Mesothelial cell of epicardium (in vitro differentiated cells): ENCODE results near the gene ALDH8A1. TPM values are rescaled to one million over a fixed set of nuclear protein-coding genes. Genes with fewer than 3 reads are reported as not detected.

Experiments used
- DNase-seq, 2 experiments: peaks; one replicate each; pipeline ENCODE4 v3.0.0; 2021; ENCODE audit warnings: low spot score in 2 of 2; ENCODE audit not compliant: unreplicated experiment in 2 of 2
- H3K27ac Mint-ChIP-seq: 2 replicates; pipeline ENCODE4 v1.8.0; 2021; ENCODE audit warnings: mixed read lengths
- H3K27me3 Mint-ChIP-seq: 2 replicates; pipeline ENCODE4 v1.8.0; 2021; ENCODE audit warnings: low read depth, mixed read lengths
- H3K36me3 Mint-ChIP-seq: 2 replicates; pipeline ENCODE4 v1.8.0; 2021; ENCODE audit warnings: mixed read lengths
- H3K4me1 Mint-ChIP-seq: 2 replicates; pipeline ENCODE4 v1.8.0; 2021; ENCODE audit warnings: mixed read lengths
- H3K4me3 Mint-ChIP-seq: 2 replicates; pipeline ENCODE4 v1.8.0; 2021; ENCODE audit warnings: mild to moderate bottlenecking, moderate library complexity, mixed read lengths
- H3K9me3 Mint-ChIP-seq: 2 replicates; pipeline ENCODE4 v1.8.0; 2021; ENCODE audit warnings: mixed read lengths
- total RNA-seq: library from RNA; stranded (reverse); gene quantifications from 3 replicates; pipeline ENCODE4 v1.2.1, GENCODE V29; 2021
- TF ChIP-seq, protein P1 (sequence below): fragments of 200-600 bp; sonication (generic); IDR thresholded peaks from one replicate; pipeline ENCODE4 v1.5.0; 2021; ENCODE audit warnings: antibody characterized with exemption; ENCODE audit not compliant: unreplicated experiment

The ALDH8A1 gene
- total RNA-seq, 1 donor from 2014 or later = 1.1 TPM

DNA sequence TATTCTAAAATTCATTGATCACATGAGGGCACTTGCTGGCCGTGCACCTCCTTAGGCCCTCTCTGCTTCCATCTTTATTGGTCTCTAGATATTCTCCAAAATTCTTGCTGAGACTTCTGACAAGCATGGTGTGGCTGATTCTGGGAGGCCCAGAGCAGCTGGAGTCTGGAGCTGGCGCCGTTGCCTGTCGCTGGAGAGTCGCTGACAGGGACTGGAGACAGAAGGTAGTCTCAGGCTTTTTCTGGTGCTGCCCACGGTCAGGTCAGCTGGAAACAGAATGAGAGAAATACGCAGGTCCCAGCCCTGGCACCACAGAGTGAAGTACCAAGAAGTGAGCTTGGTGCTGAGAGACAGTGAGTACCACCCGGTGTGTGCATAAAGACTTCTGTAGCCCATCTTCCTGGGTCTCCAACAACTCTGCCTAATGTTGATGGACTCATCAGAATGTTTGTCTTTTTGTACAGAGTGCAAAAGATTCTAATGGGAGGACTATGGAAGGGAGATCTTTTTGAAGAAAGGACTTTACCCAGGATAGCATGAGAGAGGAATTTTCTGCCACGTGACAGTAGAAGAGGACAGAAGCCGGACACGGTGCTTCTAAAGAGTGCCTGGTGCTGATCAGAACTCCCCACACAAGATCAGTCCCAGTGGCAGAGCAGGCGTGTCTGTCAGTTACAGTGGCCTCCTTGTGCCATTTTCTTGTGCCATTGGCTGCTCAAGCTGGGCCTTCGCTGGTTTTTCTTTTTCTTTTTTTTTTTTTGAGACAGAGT, 1.8 kb upstream of the ALDH8A1 start:
- H3K4me1 Mint-ChIP-seq = no peaks in the 10 kb centered on the region
- no peak for DNase-seq
- peaks cover 12% of the 10 kb centered on the region for H3K9me3 Mint-ChIP-seq
- H3K36me3 Mint-ChIP-seq = no peaks in the 10 kb centered on the region
- H3K27ac Mint-ChIP-seq = no peak overlapping the region
- TF ChIP-seq, protein P1, sequence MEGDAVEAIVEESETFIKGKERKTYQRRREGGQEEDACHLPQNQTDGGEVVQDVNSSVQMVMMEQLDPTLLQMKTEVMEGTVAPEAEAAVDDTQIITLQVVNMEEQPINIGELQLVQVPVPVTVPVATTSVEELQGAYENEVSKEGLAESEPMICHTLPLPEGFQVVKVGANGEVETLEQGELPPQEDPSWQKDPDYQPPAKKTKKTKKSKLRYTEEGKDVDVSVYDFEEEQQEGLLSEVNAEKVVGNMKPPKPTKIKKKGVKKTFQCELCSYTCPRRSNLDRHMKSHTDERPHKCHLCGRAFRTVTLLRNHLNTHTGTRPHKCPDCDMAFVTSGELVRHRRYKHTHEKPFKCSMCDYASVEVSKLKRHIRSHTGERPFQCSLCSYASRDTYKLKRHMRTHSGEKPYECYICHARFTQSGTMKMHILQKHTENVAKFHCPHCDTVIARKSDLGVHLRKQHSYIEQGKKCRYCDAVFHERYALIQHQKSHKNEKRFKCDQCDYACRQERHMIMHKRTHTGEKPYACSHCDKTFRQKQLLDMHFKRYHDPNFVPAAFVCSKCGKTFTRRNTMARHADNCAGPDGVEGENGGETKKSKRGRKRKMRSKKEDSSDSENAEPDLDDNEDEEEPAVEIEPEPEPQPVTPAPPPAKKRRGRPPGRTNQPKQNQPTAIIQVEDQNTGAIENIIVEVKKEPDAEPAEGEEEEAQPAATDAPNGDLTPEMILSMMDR = no peak
- no peak overlapping the region for H3K4me3 Mint-ChIP-seq
- H3K27me3 Mint-ChIP-seq = no peaks in the 10 kb centered on the region

DNA sequence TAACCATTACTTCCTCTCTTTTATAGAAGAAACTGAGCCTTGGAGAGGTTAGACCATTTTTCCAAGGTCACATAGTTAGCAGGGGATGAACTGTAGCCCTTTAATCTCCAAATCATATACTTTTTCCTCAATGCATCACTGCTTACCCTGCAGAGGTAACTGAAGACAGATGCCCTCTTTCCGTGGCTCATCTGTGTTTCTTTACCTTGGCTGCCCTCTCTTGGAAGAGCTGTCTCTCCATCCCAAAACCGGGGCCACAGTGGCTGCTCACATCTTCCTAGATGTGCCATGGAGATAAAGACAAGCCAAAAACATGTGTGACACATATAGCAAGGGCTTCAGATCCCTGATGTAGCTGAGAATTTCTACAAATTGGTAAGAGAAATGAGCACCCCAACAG, 581 bp upstream of the ALDH8A1 start:
- no peak overlapping the region for H3K27ac Mint-ChIP-seq
- no peak overlapping the region for H3K4me3 Mint-ChIP-seq
- no peaks in the 10 kb centered on the region for H3K36me3 Mint-ChIP-seq
- DNase-seq = no peak
- H3K4me1 Mint-ChIP-seq = no peaks in the 10 kb centered on the region
- TF ChIP-seq, protein P1 = no peak
- H3K9me3 Mint-ChIP-seq = peaks cover 13% of the 10 kb centered on the region
- H3K27me3 Mint-ChIP-seq = no peaks in the 10 kb centered on the region

DNA sequence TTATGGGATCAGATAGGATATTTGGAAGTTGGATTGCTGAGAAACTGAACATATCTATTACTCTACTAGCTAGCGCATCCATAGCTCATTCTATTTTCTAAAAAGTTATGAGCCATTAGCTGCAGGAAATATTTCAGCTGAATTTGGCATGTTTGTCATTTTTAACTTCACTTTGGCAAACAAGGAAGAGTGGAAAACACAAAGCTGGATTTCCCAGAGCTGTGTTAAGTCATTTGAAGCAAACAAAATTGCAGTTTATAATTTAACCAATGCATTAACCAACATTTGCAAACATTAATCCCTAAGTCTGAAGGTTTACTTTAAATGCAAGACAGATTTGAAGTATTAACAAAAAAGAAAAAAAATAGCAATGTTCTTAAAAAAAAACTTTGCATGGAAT, 1.2 kb downstream of the ALDH8A1 start:
- no peaks in the 10 kb centered on the region for H3K4me1 Mint-ChIP-seq
- no peak overlapping the region for H3K27ac Mint-ChIP-seq
- H3K27me3 Mint-ChIP-seq = no peaks in the 10 kb centered on the region
- peaks cover 10% of the 10 kb centered on the region for H3K9me3 Mint-ChIP-seq
- no peaks in the 10 kb centered on the region for H3K36me3 Mint-ChIP-seq
- no peak for DNase-seq
- no peak overlapping the region for H3K4me3 Mint-ChIP-seq
- TF ChIP-seq, protein P1 = no peak

DNA sequence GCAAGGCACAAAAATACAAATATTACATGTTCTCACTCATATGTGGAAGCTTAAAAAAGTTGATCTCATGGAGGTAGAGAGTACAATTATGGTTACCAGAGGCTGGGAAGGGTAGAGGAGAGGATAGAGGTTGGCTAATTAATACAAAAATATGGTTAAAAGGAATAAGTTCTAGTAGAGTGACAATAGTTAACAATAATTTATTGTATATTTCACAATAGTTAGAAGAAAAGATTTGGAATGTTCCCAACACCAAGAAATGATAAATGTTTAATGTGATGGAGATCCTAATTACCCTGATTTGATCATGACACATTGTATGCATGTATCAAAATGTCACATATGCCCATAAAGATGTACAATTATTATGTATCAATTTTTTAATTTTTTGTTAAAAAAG, 1.8 kb downstream of the ALDH8A1 start:
- no peak for DNase-seq
- no peaks in the 10 kb centered on the region for H3K4me1 Mint-ChIP-seq
- H3K27me3 Mint-ChIP-seq = no peaks in the 10 kb centered on the region
- peaks cover 10% of the 10 kb centered on the region for H3K9me3 Mint-ChIP-seq
- no peak overlapping the region for H3K4me3 Mint-ChIP-seq
- no peaks in the 10 kb centered on the region for H3K36me3 Mint-ChIP-seq
- TF ChIP-seq, protein P1 = no peak
- H3K27ac Mint-ChIP-seq = no peak overlapping the region

DNA sequence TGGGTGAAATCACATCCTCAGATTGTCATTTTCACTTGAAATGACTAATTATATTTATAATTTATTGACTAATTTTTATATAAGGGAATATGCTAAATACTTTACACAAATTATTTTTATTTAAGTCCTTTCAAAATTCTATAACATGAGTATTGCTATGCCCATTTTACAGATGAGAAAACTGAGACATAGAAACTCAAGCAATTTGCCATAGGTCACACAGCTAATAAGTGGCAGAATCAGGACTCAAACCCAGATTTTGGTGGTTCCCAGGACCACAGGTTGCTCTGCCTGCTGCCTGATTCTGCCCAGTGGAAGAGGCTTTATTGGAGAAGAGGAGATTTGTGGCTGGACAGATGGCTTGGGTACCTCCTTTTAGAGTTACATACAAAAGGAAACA, 4.9 kb downstream of the ALDH8A1 start:
- Mint-ChIP-seq H3K27ac (no peak overlapping the region), H3K36me3 (no peaks in the 10 kb centered on the region), H3K9me3 (peaks cover 10% of the 10 kb centered on the region), H3K27me3 (no peaks in the 10 kb centered on the region), H3K4me3 (no peak overlapping the region), H3K4me1 (peaks cover 6% of the 10 kb centered on the region)
- DNase-seq = no peak
- TF ChIP-seq, protein P1 = no peak
